IMR-90 (cell line): Measurements from ENCODE around the gene PPP1R13L. TPM values are rescaled to one million over a fixed set of nuclear protein-coding genes. Genes with fewer than 3 reads are reported as not detected.
A peak's percentile ranks its signal among the peaks of the same experiment; 100 is the strongest.

Experiments
- ATAC-seq: fragments of 200-7000 bp; cut with Tn5 transposase; 2 replicates; pipeline ENCODE4 v1.9.1; 2020; ENCODE audit warnings: low read depth, mild to moderate bottlenecking, moderate library complexity
- BruUV-seq: library from RNA; stranded (reverse); fragments of 400-500 nt; replicated peaks from 2 replicates; lab custom pipeline; 2021; lab: Mats Ljungman, UMichigan
- CTCF ChIA-PET: fragments of 300-600 bp; formaldehyde crosslinking; extraction: SDS; loops from one replicate; lab custom pipeline; 2021; ENCODE audit warnings: antibody characterized with exemption; lab: Yijun Ruan, JAX
- POLR2A ChIA-PET: fragments of 300-600 bp; sonication (Branson Sonifier 250); formaldehyde crosslinking; loops from one replicate; lab custom pipeline; 2022; ENCODE audit warnings: antibody characterized with exemption; ENCODE audit not compliant: unreplicated experiment; lab: Charles Lee
- DNase-seq: peaks from one replicate; pipeline ENCODE4 v3.0.0; 2013
- H2AFZ ChIP-seq: replicated peaks from 2 replicates; pipeline ENCODE3; 2013; ENCODE audit warnings: low read length, mild to moderate bottlenecking; ENCODE audit not compliant: poor library complexity
- H2AK5ac ChIP-seq: 2 replicates; pipeline ENCODE4 v1.6.1; 2013; ENCODE audit warnings: low read depth, low read length, inconsistent platforms
- H2AK9ac ChIP-seq: replicated peaks from 2 replicates; pipeline ENCODE3; 2013; ENCODE audit warnings: mild to moderate bottlenecking, low read depth, low read length, moderate library complexity; ENCODE audit not compliant: poor library complexity
- H2BK120ac ChIP-seq: 2 replicates; pipeline ENCODE4 v1.6.1; 2013; ENCODE audit warnings: low read depth, low read length, inconsistent platforms
- H2BK15ac ChIP-seq: 3 replicates; pipeline ENCODE4 v1.6.1; 2013; ENCODE audit warnings: low read depth, low read length, inconsistent platforms
- H2BK20ac ChIP-seq: 2 replicates; pipeline ENCODE4 v1.6.1; 2013; ENCODE audit warnings: low read depth, mild to moderate bottlenecking, inconsistent platforms, low read length, moderate library complexity
- H2BK5ac ChIP-seq: 2 replicates; pipeline ENCODE4 v1.6.1; 2013; ENCODE audit warnings: mild to moderate bottlenecking, low read depth, low read length, inconsistent platforms; ENCODE audit not compliant: poor library complexity, severe bottlenecking
- H3K14ac ChIP-seq: replicated peaks from 2 replicates; pipeline ENCODE4 v1.6.1; 2013; ENCODE audit warnings: low read depth, low read length, inconsistent platforms
- H3K18ac ChIP-seq: 2 replicates; pipeline ENCODE4 v1.6.1; 2013; ENCODE audit warnings: low read depth, low read length, control low read depth
- H3K23ac ChIP-seq: 2 replicates; pipeline ENCODE4 v1.6.1; 2013; ENCODE audit warnings: low read depth, low read length, inconsistent platforms
- H3K27ac ChIP-seq: 2 replicates; pipeline ENCODE4 v1.5.1; 2013; ENCODE audit warnings: mild to moderate bottlenecking, control low read depth, low read length; ENCODE audit not compliant: insufficient read depth
- H3K27me3 ChIP-seq: 2 replicates; pipeline ENCODE4 v1.6.1; 2013; ENCODE audit warnings: low read length; ENCODE audit not compliant: control insufficient read depth, insufficient read depth
- H3K36me3 ChIP-seq: 2 replicates; pipeline ENCODE4 v1.6.1; 2013; ENCODE audit warnings: low read length, mixed read lengths; ENCODE audit not compliant: control insufficient read depth, insufficient read depth
- H3K4ac ChIP-seq: 2 replicates; pipeline ENCODE4 v1.6.1; 2013; ENCODE audit warnings: low read depth, low read length, inconsistent platforms
- H3K4me1 ChIP-seq: 2 replicates; pipeline ENCODE4 v1.6.1; 2013; ENCODE audit warnings: low read length, mixed read lengths; ENCODE audit not compliant: control insufficient read depth, insufficient read depth
- H3K4me2 ChIP-seq: 2 replicates; pipeline ENCODE4 v1.6.1; 2013; ENCODE audit warnings: low read depth, mild to moderate bottlenecking, control low read depth, low read length, moderate library complexity
- H3K4me3 ChIP-seq: 2 replicates; pipeline ENCODE4 v1.5.1; 2013; ENCODE audit warnings: low read depth, mild to moderate bottlenecking, control low read depth, low read length, moderate library complexity; ENCODE audit not compliant: insufficient read depth
- H3K56ac ChIP-seq: 2 replicates; pipeline ENCODE4 v1.6.1; 2013; ENCODE audit warnings: low read length, inconsistent platforms; ENCODE audit not compliant: insufficient read depth; ENCODE audit errors: extremely low read depth
- H3K79me1 ChIP-seq, 2 experiments: 2 replicates each; pipeline ENCODE4 v1.6.1; 2013; ENCODE audit warnings: low read length in 2 of 2, inconsistent platforms in 1 of 2, low read depth in 1 of 2
- H3K9ac ChIP-seq: 2 replicates; pipeline ENCODE4 v1.6.1; 2013; ENCODE audit warnings: low read depth, low read length, control low read depth
- H3K9me1 ChIP-seq: 2 replicates; pipeline ENCODE4 v1.6.1; 2013; ENCODE audit warnings: low read length, inconsistent platforms; ENCODE audit not compliant: insufficient read depth
- H3K9me3 ChIP-seq: 2 replicates; pipeline ENCODE4 v1.6.1; 2013; ENCODE audit warnings: low read length; ENCODE audit not compliant: control insufficient read depth, insufficient read depth
- H4K20me1 ChIP-seq: 2 replicates; pipeline ENCODE4 v1.6.1; 2013; ENCODE audit warnings: low read length, inconsistent platforms; ENCODE audit not compliant: insufficient read depth
- H4K5ac ChIP-seq: 2 replicates; pipeline ENCODE4 v1.6.1; 2013; ENCODE audit warnings: mild to moderate bottlenecking, low read depth, low read length, control low read depth
- H4K8ac ChIP-seq, 2 experiments: 2 replicates each; pipeline ENCODE4 v1.6.1; 2013; ENCODE audit warnings: low read depth in 2 of 2, low read length in 2 of 2, control low read depth in 1 of 2, inconsistent platforms in 1 of 2
- H4K91ac ChIP-seq: 2 replicates; pipeline ENCODE4 v1.6.1; 2013; ENCODE audit warnings: low read depth, low read length, inconsistent platforms; ENCODE audit not compliant: insufficient read depth
- BHLHE40 ChIP-seq: fragments of 150-350 bp; IDR thresholded peaks from 2 replicates; pipeline ENCODE4 v1.6.1; 2016; ENCODE audit warnings: mild to moderate bottlenecking, low read depth, low read length
- CEBPB ChIP-seq: IDR thresholded peaks from 2 replicates; pipeline ENCODE4 v1.6.1; 2012; ENCODE audit warnings: low read depth, low read length, improper control_type of control experiment
- CHD1 ChIP-seq: IDR thresholded peaks from 2 replicates; pipeline ENCODE4 v1.6.1; 2012; ENCODE audit warnings: low read depth, low read length, improper control_type of control experiment
- FOS ChIP-seq: fragments of 150-350 bp; IDR thresholded peaks from 2 replicates; pipeline ENCODE4 v1.6.1; 2016; ENCODE audit warnings: low read depth, low read length
- MAZ ChIP-seq: IDR thresholded peaks from 2 replicates; pipeline ENCODE4 v1.6.1; 2012; ENCODE audit warnings: low read depth, mild to moderate bottlenecking, low read length, improper control_type of control experiment, moderate library complexity, borderline replicate concordance
- MXI1 ChIP-seq: IDR thresholded peaks from 2 replicates; pipeline ENCODE4 v1.6.1; 2012; ENCODE audit warnings: low read depth, mild to moderate bottlenecking, low read length, moderate library complexity, borderline replicate concordance
- NFE2L2 ChIP-seq: fragments of 150-350 bp; IDR thresholded peaks from 2 replicates; pipeline ENCODE4 v1.6.1; 2016; ENCODE audit warnings: low read depth, mild to moderate bottlenecking, low read length
- POLR2A ChIP-seq: IDR thresholded peaks from 2 replicates; pipeline ENCODE4 v1.6.1; 2012; ENCODE audit warnings: mild to moderate bottlenecking, low read depth, low read length
- RAD21 ChIP-seq: IDR thresholded peaks from 2 replicates; pipeline ENCODE4 v1.6.1; 2012; ENCODE audit warnings: low read length, improper control_type of control experiment
- RCOR1 ChIP-seq: IDR thresholded peaks from 2 replicates; pipeline ENCODE4 v1.6.1; 2012; ENCODE audit warnings: mild to moderate bottlenecking, low read length, improper control_type of control experiment; ENCODE audit not compliant: insufficient replicate concordance
- RFX5 ChIP-seq: IDR thresholded peaks from 2 replicates; pipeline ENCODE4 v1.8.0; 2012; ENCODE audit warnings: low read depth, mild to moderate bottlenecking, low read length, moderate library complexity
- SMC3 ChIP-seq: fragments of 150-350 bp; IDR thresholded peaks from 2 replicates; pipeline ENCODE4 v1.6.1; 2016; ENCODE audit warnings: low read depth, mild to moderate bottlenecking, antibody characterized with exemption, low read length, moderate library complexity
- USF2 ChIP-seq: fragments of 150-350 bp; IDR thresholded peaks from 2 replicates; pipeline ENCODE4 v1.6.1; 2017; ENCODE audit warnings: mild to moderate bottlenecking, antibody characterized with exemption, low read length, low read depth
- WGBS, 2 experiments: methylation state at CpG; one replicate each; pipeline versions ENCODE4 v1.1.5 to v1.1.7; 2013; ENCODE audit warnings: missing lambda C conversion rate in 2 of 2; ENCODE audit not compliant: insufficient read length in 1 of 2; ENCODE audit errors: extremely low coverage in 2 of 2; 5-methylcytosine and 5-hydroxymethylcytosine counted together
- dilution Hi-C: fragments of 300-500 bp; cut with HindIII; formaldehyde crosslinking; loops from one replicate; pipeline ENCODE4 v1.14.3; 2018; ENCODE audit warnings: low sequenced_read_pairs; ENCODE audit not compliant: unreplicated experiment
- in situ Hi-C: fragments of 300-500 bp; cut with MboI; formaldehyde crosslinking; loops from 3 replicates; pipeline ENCODE4 v1.14.3; 2019; ENCODE audit warnings: low sequenced_read_pairs, inconsistent platforms, mixed read lengths
- intact Hi-C: fragments of 100-400 bp; cut with micrococcal nuclease; formaldehyde crosslinking; loops from 2 replicates; pipeline ENCODE4 v1.10.0; 2022
- polyA plus RNA-seq, 3 experiments: library from polyadenylated mRNA; depleted of rRNA; stranded (reverse); fragments of >200 nt; gene quantifications; 2 replicates each; pipeline ENCODE4 v1.2.3, GENCODE V29; 2012; ENCODE audit warnings: low replicate concordance in 1 of 3
- total RNA-seq: library from RNA; depleted of rRNA; stranded (reverse); fragments of >200 nt; gene quantifications from 2 replicates; pipeline ENCODE4 v1.2.3, GENCODE V29; 2012
- TF ChIP-seq, protein P1 (sequence below): conservative IDR thresholded peaks from 2 replicates; pipeline ENCODE4 v1.5.1; 2012; ENCODE audit warnings: mild to moderate bottlenecking, low read depth, low read length, improper control_type of control experiment
- TF ChIP-seq, protein P2 (sequence below): fragments of 150-350 bp; IDR thresholded peaks from 2 replicates; pipeline ENCODE4 v1.6.1; 2016; ENCODE audit warnings: low read depth, mild to moderate bottlenecking, low read length, moderate library complexity, borderline replicate concordance

The PPP1R13L gene
- total and polyA plus RNA-seq, 2 of the 4 experiments (the other 2 are of a cell fraction) = 3.0 to 13.3 TPM

DNA sequence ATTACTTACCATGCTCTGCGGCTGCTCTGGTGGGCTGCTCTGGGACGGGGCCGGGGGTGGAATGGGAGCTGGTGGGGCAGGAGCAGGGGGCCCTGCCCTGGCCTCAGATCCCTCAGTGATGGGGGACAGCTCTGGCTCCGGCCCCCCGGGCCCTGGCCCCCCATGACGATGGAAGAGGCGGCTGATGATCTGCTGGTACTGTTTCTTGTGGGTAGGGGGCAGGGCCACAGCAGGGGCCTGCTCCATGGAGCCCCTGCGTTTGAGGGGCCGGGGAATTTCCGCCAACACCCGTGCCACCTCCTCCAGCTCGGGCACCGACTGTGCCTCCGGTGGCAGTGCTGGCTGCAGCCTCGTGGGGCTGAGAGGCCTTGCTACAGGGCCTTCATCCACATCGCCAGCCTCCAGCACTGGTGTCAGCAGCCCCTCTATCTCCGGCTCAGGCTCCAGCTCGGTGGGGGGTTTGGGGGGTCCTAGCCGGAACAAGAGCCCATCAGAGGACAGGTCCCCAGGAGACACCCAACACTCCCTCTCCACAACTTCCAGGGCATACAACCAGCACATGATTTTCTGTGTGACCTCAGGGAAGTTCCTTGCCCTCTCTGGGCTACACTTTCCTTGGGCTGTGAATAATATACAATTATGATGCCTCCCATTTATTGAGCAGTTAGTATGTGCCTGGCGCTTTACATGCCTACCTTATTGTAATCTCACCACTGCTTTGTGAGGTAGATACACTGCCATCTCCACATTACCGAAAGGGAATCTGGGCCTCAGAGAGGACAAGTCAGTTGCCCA lies 12.8 kb downstream of the PPP1R13L start:
- H3K4me1 ChIP-seq = no peaks in the 10 kb centered on the region
- H3K56ac ChIP-seq = no peak overlapping the region
- H2AK9ac ChIP-seq = peak overlapping the region; percentile 75
- no peak overlapping the region for H3K23ac ChIP-seq
- no peaks in the 10 kb centered on the region for H4K20me1 ChIP-seq
- intact Hi-C loops = no loop called here
- no peak overlapping the region for H2BK120ac ChIP-seq
- no peak overlapping the region for H2BK20ac ChIP-seq
- no peak overlapping the region for H3K14ac ChIP-seq
- ATAC-seq = no peak
- no peak overlapping the region for H3K27ac ChIP-seq
- no peak overlapping the region for H4K91ac ChIP-seq
- no peaks in the 10 kb centered on the region for H3K79me1 ChIP-seq
- dilution Hi-C loops = no loop called here
- no peaks in the 10 kb centered on the region for H3K9me1 ChIP-seq
- no peak overlapping the region for H2AFZ ChIP-seq
- CTCF ChIA-PET = interaction anchor here (1.3 kb wide), 1 partner anchor 15 kb away, joined by 3 read pairs; no protein-coding TSS in a partner anchor
- H2BK5ac ChIP-seq = no peak overlapping the region
- H4K8ac ChIP-seq = no peak overlapping the region
- POLR2A ChIA-PET = no interaction called here
- no peak overlapping the region for H2AK5ac ChIP-seq
- no peak for DNase-seq
- in situ Hi-C loops = no loop called here
- no peak overlapping the region for H4K5ac ChIP-seq
- H2BK15ac ChIP-seq = no peak overlapping the region
- H3K4ac ChIP-seq = no peak overlapping the region
- H3K18ac ChIP-seq = no peak overlapping the region
- H3K9me3 ChIP-seq = no peaks in the 10 kb centered on the region
- H3K4me2 ChIP-seq = no peak overlapping the region
- no TSS peak for BruUV-seq
- H3K36me3 ChIP-seq = no peaks in the 10 kb centered on the region; the same call in none of the 2 replicates
- 90% methylated on average over 2 of the region's 21 CpGs; no CpG with 5 or more reads in 1 of the 2 experiments for whole genome bisulfite sequencing, 2 experiments
- H3K4me3 ChIP-seq = no peak overlapping the region
- no peaks in the 10 kb centered on the region for H3K27me3 ChIP-seq
- no peak overlapping the region for H3K9ac ChIP-seq
- TF ChIP-seq POLR2A (no peak), RCOR1 (no peak), BHLHE40 (no peak), FOS (no peak), CHD1 (no peak), SMC3 (no peak), USF2 (no peak), RFX5 (no peak), MXI1 (no peak), MAZ (no peak), NFE2L2 (no peak), RAD21 (no peak), CEBPB (no peak)
- TF ChIP-seq, protein P1, sequence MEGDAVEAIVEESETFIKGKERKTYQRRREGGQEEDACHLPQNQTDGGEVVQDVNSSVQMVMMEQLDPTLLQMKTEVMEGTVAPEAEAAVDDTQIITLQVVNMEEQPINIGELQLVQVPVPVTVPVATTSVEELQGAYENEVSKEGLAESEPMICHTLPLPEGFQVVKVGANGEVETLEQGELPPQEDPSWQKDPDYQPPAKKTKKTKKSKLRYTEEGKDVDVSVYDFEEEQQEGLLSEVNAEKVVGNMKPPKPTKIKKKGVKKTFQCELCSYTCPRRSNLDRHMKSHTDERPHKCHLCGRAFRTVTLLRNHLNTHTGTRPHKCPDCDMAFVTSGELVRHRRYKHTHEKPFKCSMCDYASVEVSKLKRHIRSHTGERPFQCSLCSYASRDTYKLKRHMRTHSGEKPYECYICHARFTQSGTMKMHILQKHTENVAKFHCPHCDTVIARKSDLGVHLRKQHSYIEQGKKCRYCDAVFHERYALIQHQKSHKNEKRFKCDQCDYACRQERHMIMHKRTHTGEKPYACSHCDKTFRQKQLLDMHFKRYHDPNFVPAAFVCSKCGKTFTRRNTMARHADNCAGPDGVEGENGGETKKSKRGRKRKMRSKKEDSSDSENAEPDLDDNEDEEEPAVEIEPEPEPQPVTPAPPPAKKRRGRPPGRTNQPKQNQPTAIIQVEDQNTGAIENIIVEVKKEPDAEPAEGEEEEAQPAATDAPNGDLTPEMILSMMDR = no peak
- TF ChIP-seq, protein P2, sequence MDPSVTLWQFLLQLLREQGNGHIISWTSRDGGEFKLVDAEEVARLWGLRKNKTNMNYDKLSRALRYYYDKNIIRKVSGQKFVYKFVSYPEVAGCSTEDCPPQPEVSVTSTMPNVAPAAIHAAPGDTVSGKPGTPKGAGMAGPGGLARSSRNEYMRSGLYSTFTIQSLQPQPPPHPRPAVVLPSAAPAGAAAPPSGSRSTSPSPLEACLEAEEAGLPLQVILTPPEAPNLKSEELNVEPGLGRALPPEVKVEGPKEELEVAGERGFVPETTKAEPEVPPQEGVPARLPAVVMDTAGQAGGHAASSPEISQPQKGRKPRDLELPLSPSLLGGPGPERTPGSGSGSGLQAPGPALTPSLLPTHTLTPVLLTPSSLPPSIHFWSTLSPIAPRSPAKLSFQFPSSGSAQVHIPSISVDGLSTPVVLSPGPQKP = no peak
